Stimulated activated CD8-positive, alpha-beta memory T cell treated with anti-CD3 and anti-CD28 coated beads, Interleukin-12 subunit alpha, Interleukin-12 subunit beta, amount 100 ng/mL, for 24 hours (primary cell): ENCODE data around the gene CERS4.
A peak's percentile ranks its signal among the peaks of the same experiment; 100 is the strongest.
"Not testable (repeated sequence)": the region's sequence is repeated elsewhere in the genome, so short reads cannot be mapped to it uniquely, and the experiment has no call there.

ENCODE experiments used
- DNase-seq: peaks from one replicate; pipeline ENCODE4 v3.0.0-alpha.2; 2020; ENCODE audit errors: extremely low read depth

CERS4 gene

GRCh38 chr19:8242211-8242821, 33.1 kb downstream of the CERS4 start:
- no peak for DNase-seq

GRCh38 chr19:8243146-8243545, 34.0 kb downstream of the CERS4 start:
- no peak for DNase-seq

GRCh38 chr19:8244442-8244841, 35.3 kb downstream of the CERS4 start:
- no peak for DNase-seq

- no peak for DNase-seq
Observed at GRCh38 chr19:8245869-8246835, 37.0 kb downstream of the CERS4 start.

GRCh38 chr19:8247129-8247890, 38.1 kb downstream of the CERS4 start:
- DNase-seq, result not testable (repeated sequence)

- no peak for DNase-seq
Observed at GRCh38 chr19:8248348-8249328, 39.5 kb downstream of the CERS4 start.

GRCh38 chr19:8250596-8250995, 41.4 kb downstream of the CERS4 start:
- no peak for DNase-seq

- no peak for DNase-seq
Observed at GRCh38 chr19:8251025-8251472, 41.9 kb downstream of the CERS4 start.

GRCh38 chr19:8252922-8253589, 43.9 kb downstream of the CERS4 start:
- DNase-seq, result peak; percentile 57

GRCh38 chr19:8253678-8254077, 44.5 kb downstream of the CERS4 start:
- DNase-seq, result no peak

GRCh38 chr19:8254286-8255001, 45.3 kb downstream of the CERS4 start:
- no peak for DNase-seq

GRCh38 chr19:8255426-8256125, 46.4 kb downstream of the CERS4 start:
- DNase-seq, result no peak

GRCh38 chr19:8256276-8257051, 47.3 kb downstream of the CERS4 start:
- DNase-seq, result no peak

GRCh38 chr19:8257052-8257443, 47.9 kb downstream of the CERS4 start:
- no peak for DNase-seq

- DNase-seq, result no peak
Observed at GRCh38 chr19:8259142-8259921, 50.2 kb downstream of the CERS4 start.

GRCh38 chr19:8259922-8260247, 50.7 kb downstream of the CERS4 start:
- no peak for DNase-seq

GRCh38 chr19:8261347-8261746, 52.2 kb downstream of the CERS4 start:
- DNase-seq, result no peak

GRCh38 chr19:8261881-8262280, 52.7 kb downstream of the CERS4 start:
- no peak for DNase-seq
